Activated CD4-positive, alpha-beta T cell treated with anti-CD3 and anti-CD28 coated beads, Interleukin-2, amount 50 U/mL, for 4 hours (primary cell): ENCODE results near the gene SEPHS1.
A peak's percentile ranks its signal among the peaks of the same experiment; 100 is the strongest.
"Not testable (repeated sequence)": the region's sequence is repeated elsewhere in the genome, so short reads cannot be mapped to it uniquely, and the experiment has no call there.

ENCODE experiments used
- DNase-seq, 2 experiments: peaks; one replicate each; pipeline ENCODE4 v3.0.0-alpha.2; 2020

SEPHS1 gene

GRCh38 chr10:13322615-13323148 is 25.4 kb downstream of the SEPHS1 start:
- no peak for DNase-seq

- no peak for DNase-seq
Observed at GRCh38 chr10:13321576-13321975, 26.5 kb downstream of the SEPHS1 start.

- no peak for DNase-seq
Observed at GRCh38 chr10:13319166-13319565, 28.9 kb downstream of the SEPHS1 start.

DNA sequence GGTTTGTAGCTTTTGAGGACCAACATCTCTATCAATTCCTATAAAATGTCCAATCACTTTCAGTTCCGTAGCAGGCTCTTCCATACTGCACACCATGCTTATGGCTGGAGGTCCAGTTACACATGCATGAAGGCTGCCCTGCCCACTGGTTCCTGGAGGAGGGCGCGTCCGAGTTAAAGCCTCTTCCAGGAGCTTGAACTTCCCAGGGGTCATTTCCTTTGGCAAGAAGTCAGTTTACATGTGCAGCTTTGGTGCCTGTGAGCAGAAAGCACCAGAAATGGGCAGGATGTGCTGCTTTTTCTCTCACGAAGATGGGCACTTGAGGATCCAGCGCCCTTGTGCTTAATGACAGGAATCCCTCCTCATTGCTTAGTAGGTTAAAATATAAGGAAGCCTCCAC is 30.6 kb downstream of the SEPHS1 start:
- DNase-seq = no peak

GRCh38 chr10:13316635-13317311 is 31.3 kb downstream of the SEPHS1 start:
- DNase-seq = no peak

GRCh38 chr10:13315361-13315760 is 32.7 kb downstream of the SEPHS1 start:
- no peak for DNase-seq

DNA sequence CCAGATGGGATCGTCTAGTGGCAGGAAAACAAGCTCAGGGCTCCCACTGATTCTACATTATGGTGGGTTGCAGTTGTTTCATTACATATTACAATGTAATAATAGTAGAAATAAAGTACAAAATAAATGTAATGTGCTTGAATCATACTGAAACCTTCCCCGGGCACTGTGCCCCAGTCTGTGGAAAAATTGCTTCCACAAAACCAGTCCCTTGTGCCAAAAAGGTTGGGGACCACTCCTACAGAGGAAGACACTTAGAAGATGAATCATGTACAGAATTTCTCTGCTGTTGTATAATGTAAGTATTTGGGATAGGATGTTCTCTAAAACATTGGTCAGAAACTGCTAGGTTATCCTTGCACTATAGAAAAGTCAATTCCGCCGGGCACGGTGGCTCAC is 36.9 kb downstream of the SEPHS1 start:
- no peak for DNase-seq

GRCh38 chr10:13310518-13311176 is 37.4 kb downstream of the SEPHS1 start:
- no peak for DNase-seq

DNA sequence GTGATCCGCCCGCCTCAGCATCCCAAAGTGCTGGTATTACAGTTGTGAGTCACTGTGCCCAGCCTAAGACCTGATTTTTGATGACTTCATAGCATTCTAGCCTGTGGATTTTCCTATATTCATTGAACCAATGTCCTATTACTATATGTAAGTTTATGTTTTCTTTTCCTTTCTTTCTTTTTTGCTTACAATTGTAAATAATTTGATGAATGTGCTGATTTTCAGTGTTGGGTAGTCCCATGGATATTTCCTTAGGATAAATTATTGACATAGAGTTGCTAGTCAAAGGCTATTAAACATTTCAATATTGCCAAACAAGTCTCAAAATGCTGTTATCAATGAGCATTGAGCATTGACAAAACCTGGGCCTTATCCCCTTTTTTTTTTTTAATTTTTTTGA is 38.3 kb downstream of the SEPHS1 start:
- DNase-seq = no peak

DNA sequence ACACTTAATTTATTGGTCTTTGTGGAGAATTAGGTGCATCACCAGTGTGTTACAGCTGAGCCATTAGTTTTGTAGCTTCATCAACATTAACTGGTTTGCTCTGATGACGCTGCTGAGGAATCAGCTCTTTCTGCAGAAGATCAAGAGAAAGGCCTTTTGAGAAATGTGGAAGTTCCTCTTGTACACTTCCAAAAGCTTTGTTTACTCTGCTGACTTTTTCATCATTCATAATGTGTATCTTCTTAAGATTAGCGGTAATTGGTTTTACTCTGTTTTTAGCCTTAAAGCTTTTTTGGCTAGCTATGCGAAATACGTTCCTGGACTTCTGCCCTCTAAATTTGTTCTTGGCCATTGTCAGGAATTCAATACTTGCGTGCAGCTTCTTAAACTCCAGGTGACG is 40.0 kb downstream of the SEPHS1 start:
- no peak for DNase-seq

GRCh38 chr10:13306103-13306502 is 42.0 kb downstream of the SEPHS1 start:
- no peak for DNase-seq

DNA sequence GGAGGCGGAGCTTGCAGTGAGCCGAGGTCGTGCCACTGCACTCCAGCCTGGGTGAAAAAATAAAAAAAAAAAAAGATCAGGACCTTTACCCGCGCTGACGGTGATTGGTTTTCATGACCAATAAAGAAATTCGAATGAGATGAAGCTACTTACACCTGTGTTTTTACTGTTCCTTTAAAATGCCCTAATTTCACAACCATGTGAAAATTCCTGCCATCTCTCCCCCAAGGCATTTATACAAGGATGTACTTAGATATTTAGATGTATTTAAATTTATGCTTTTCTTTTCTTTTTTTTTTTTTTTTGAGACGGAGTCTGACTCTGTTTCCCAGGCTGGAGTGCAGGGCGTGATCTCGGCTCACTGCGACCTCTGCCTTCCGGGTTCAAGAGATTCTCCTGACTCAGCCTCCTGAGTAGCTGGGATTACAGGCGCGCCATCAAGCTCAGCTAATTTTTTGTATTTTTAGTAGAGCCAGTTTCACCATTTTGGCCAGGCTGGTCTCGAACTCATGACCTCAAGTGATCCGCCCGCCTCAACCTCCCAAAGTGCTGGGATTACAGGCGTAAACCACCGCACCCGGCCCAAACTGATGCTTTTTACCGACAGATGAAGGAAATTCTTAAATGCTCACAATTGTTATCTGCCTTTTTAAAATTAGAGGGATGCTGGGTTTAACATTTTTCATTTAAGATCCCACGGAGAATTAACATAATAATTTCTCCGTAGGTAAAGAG is 45.1 kb downstream of the SEPHS1 start:
- DNase-seq = no peak

DNA sequence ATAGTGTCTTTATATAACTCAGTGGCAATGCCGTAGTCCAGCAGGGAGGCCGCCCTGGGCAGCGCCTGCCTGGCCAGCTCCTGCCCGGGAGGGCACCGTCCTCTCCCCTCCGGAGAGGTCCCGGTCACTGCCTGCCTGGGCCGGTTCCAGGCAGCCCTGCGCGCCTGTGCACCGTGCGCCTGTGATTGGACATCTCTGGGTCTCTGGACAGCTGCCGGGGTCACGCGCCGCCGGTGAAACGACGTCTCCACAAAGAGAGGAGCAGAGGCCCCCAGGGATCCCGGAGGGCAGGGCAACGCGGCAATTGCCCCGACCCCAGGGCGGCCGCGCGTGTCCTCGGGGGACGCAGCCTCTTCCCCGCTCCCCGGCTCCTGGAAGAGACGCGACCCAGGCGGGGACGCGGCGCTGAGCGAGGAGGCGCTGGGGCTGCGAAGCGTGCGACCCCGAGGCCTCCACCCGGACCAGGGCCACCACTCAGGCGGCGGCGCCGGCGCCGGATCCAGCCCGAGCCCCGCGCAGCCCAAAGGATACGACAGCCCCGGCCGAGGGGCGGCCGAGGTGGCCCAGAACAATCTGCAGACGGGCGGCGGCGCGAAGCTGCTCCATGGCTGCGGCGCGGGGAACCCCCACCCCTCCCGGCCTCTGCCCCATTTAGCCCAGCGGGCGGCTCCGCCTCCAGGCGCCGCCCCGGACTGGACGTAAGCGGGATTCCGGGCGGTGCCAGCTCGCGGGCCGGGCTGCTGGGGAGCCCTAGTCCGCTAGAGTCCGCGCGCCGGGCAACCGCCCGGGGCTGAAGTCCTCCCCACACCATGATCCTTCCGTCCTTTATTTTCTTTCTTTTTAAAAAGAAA is 48.4 kb downstream of the SEPHS1 start, which contains the start of gene PHYH:
Gene PHYH (minus strand): TSS at position 628 of the 851 bp plus-strand sequence. CDS start 22 bp downstream, at position 606.
- peak; percentile 56 to 63 for DNase-seq

DNA sequence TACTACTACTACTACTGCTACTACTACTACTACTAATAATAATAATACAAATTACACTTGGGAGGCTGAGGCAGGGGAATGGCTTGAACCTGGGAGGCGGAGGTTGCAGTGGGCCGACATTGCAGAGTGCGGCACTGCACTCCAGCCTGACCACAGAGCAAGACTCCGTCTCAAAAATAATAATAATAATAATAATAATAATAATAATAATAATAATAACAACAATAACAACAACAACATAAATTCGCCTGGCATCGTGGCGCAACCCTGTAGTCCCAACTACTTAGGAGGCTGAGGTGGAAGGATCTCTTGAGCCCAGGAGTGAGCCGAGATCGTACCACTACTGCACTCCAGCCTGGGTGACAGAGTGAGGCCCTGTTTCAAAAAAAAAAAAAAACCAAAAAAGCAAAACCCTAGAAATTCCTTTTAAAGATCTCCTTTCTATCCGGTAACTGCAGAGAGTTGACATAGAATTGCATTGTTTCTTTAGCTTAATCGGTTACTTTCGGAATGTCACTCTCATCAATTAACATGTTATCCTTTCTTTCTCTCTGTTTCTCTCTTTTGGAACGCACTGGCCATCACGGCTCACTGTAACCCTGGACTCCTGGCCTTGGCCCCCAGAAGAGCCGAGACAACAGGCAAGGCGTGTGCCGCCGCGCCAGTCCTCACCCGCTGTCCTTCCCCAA is 49.2 kb downstream of the SEPHS1 start:
- DNase-seq = no peak

- DNase-seq = no peak
Observed at GRCh38 chr10:13296476-13296875, 51.6 kb downstream of the SEPHS1 start.

DNA sequence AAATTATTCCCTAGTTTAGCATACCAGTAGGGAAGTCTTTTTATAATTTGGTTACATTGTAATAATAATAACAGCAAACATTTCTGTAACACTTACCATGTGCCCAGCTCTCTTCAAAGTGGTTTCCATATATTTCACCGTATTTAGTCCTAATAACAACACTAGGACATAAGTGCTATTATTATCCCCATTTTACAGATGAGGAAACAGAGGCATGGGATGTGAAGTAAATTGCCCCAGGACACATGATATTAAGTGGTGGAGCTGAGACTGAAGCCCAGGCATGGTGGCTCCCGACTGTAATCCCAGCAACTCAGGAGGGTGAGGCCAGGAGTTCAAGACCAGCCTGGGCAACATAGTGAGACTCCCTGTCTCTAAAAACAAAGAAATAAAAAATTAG is 53.3 kb downstream of the SEPHS1 start:
- no peak for DNase-seq

- no peak for DNase-seq
Observed at GRCh38 chr10:13291821-13292773, 56.0 kb downstream of the SEPHS1 start.

- DNase-seq = no peak
Observed at GRCh38 chr10:13291061-13291460, 57.0 kb downstream of the SEPHS1 start.

GRCh38 chr10:13284050-13284449 is 64.0 kb downstream of the SEPHS1 start:
- no peak for DNase-seq

DNA sequence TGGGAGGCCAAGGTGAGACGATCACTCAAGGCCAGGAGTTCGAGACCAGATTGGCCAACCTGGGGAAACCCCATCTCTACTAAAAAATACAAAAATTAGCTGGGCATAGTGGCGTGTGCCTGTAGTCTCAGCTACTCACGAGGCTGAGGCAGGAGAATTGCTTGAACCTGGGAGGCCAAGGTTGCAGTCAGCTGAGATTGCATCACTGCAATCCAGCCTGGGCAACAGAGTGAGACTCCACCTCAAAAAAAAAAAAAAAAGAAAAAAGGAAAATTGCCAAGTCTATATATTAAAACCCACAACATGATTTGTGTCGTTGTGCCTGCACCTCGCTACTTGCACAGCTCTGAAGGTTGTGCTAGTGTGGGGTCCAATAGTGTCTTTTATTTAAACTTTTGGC is 65.7 kb downstream of the SEPHS1 start:
- DNase-seq = not testable (repeated sequence)
